ENCODE results near the gene SH3TC1.

Gene SH3TC1

GRCh38 chr4:8241211-8241779 is 42.2 kb downstream of the SH3TC1 start:
- DNase-seq (ENCODE audit: insufficient read length, low spot score) = no peak
- FAIRE-seq = no peak

GRCh38 chr4:8241895-8242696 is 43.0 kb downstream of the SH3TC1 start:
- DNase-seq (ENCODE audit: insufficient read length, low spot score) (peak; percentile 96), FAIRE-seq (peak; percentile 65)

- no peak for DNase-seq (ENCODE audit: insufficient read length, low spot score)
- no peak for FAIRE-seq
Observed at GRCh38 chr4:8242782-8243560, 43.9 kb downstream of the SH3TC1 start.

- DNase-seq (ENCODE audit: insufficient read length, low spot score) (no peak), FAIRE-seq (no peak)
Observed at GRCh38 chr4:8244001-8244757, 45.1 kb downstream of the SH3TC1 start.

GRCh38 chr4:8244931-8245460 is 45.9 kb downstream of the SH3TC1 start:
- FAIRE-seq (no peak), DNase-seq (ENCODE audit: insufficient read length, low spot score) (no peak)

GRCh38 chr4:8245884-8246833 is 47.1 kb downstream of the SH3TC1 start:
- DNase-seq (ENCODE audit: insufficient read length, low spot score) (no peak), FAIRE-seq (no peak)

GRCh38 chr4:8247047-8247930 is 48.2 kb downstream of the SH3TC1 start:
- FAIRE-seq = no peak
- no peak for DNase-seq (ENCODE audit: insufficient read length, low spot score)

GRCh38 chr4:8248091-8248490 is 49.0 kb downstream of the SH3TC1 start:
- FAIRE-seq (no peak), DNase-seq (ENCODE audit: insufficient read length, low spot score) (no peak)

- DNase-seq (ENCODE audit: insufficient read length, low spot score) = no peak
- no peak for FAIRE-seq
Observed at GRCh38 chr4:8250227-8250626, 51.1 kb downstream of the SH3TC1 start.

GRCh38 chr4:8250637-8251036 is 51.5 kb downstream of the SH3TC1 start:
- no peak for DNase-seq (ENCODE audit: insufficient read length, low spot score)
- no peak for FAIRE-seq

GRCh38 chr4:8251110-8251883 is 52.2 kb downstream of the SH3TC1 start:
- FAIRE-seq (no peak), DNase-seq (ENCODE audit: insufficient read length, low spot score) (no peak)

- no peak for FAIRE-seq
Observed at GRCh38 chr4:8252301-8253173, 53.4 kb downstream of the SH3TC1 start.

GRCh38 chr4:8254076-8254475 is 55.0 kb downstream of the SH3TC1 start:
- FAIRE-seq = no peak
- no peak for DNase-seq (ENCODE audit: insufficient read length, low spot score)

More at GRCh38 chr4:8252301-8253173, 53.4 kb downstream of the SH3TC1 start:
- DNase-seq (ENCODE audit: insufficient read length, low spot score) = no peak

GRCh38 chr4:8255698-8256441 is 56.8 kb downstream of the SH3TC1 start:
- no peak for DNase-seq (ENCODE audit: insufficient read length, low spot score)
- no peak for FAIRE-seq

- no peak for FAIRE-seq
- no peak for DNase-seq (ENCODE audit: insufficient read length, low spot score)
Observed at GRCh38 chr4:8257854-8258253, 58.8 kb downstream of the SH3TC1 start.

- no peak for FAIRE-seq
- no peak for DNase-seq (ENCODE audit: insufficient read length, low spot score)
Observed at GRCh38 chr4:8258552-8259212, 59.6 kb downstream of the SH3TC1 start.
